Gastroesophageal sphincter (tissue), 4 donors: ENCODE data around the gene OLFML2A. TPM values are rescaled to one million over a fixed set of nuclear protein-coding genes. Genes with fewer than 3 reads are reported as not detected.

ENCODE experiments used
- ATAC-seq: fragments of 150-250 bp; one replicate; pipeline ENCODE4 v1.9.1; 2016; ENCODE audit warnings: mild to moderate bottlenecking, moderate library complexity
- H3K27ac ChIP-seq, 4 donors: fragments of 200-600 bp; sonication (generic) in 3 of 4; 1 replicate in 3 of 4; 2 replicates in 1 of 4; pipeline ENCODE4 v1.5.1; 2016 to 2019
- H3K27me3 ChIP-seq: fragments of 200-600 bp; sonication (generic); one replicate; pipeline ENCODE4 v1.5.1; 2019
- H3K36me3 ChIP-seq, 2 donors: fragments of 200-600 bp; sonication (generic); one replicate each; pipeline ENCODE4 v1.5.1; 2019; ENCODE audit warnings: control low read depth in 1 of 2
- H3K4me1 ChIP-seq, 3 donors: fragments of 200-600 bp; sonication (generic); 1 replicate in 2 of 3; 2 replicates in 1 of 3; pipeline ENCODE4 v1.5.1; 2016 to 2019; ENCODE audit warnings: control low read depth in 2 of 3
- H3K4me3 ChIP-seq, 2 donors: fragments of 200-600 bp; sonication (generic); one replicate each; pipeline ENCODE4 v1.5.1; 2019; ENCODE audit warnings: mild to moderate bottlenecking in 1 of 2, moderate library complexity in 1 of 2
- H3K9me3 ChIP-seq, 3 donors: fragments of 200-600 bp; sonication (generic); one replicate each; pipeline ENCODE4 v1.5.1; 2017 to 2019; ENCODE audit warnings: control low read depth in 2 of 3
- CTCF ChIP-seq, 4 experiments: fragments of 200-600 bp in 2 of 4; fragments of 450-650 bp in 2 of 4; sonication (generic) in 1 of 4; IDR thresholded peaks; one replicate each; pipeline ENCODE4 v1.5.1; 2017 to 2019; ENCODE audit warnings: antibody characterized with exemption in 4 of 4, mild to moderate bottlenecking in 2 of 4, moderate library complexity in 2 of 4
- EP300 ChIP-seq: sonication (generic); formaldehyde crosslinking; IDR thresholded peaks from one replicate; pipeline ENCODE4 v1.6.1; 2017; ENCODE audit warnings: antibody characterized with exemption, mild to moderate bottlenecking
- POLR2A ChIP-seq, 2 donors: fragments of 450-650 bp; IDR thresholded peaks; one replicate each; pipeline ENCODE4 v1.6.1; 2017; ENCODE audit warnings: antibody characterized with exemption in 2 of 2, mild to moderate bottlenecking in 2 of 2, moderate library complexity in 1 of 2
- POLR2AphosphoS5 ChIP-seq: sonication (generic); formaldehyde crosslinking; IDR thresholded peaks from one replicate; pipeline ENCODE4 v1.6.1; 2017; ENCODE audit warnings: antibody characterized with exemption
- WGBS, 2 donors: methylation state at CpG; one replicate each; pipeline ENCODE4 v1.1.5; 2018; ENCODE audit warnings: low coverage in 1 of 2; 5-methylcytosine and 5-hydroxymethylcytosine counted together
- total RNA-seq, 4 donors: library from RNA; depleted of rRNA; stranded (reverse); fragments of >200 nt; gene quantifications; one replicate each; pipeline ENCODE4 v1.1.0, GENCODE V29; 2016

OLFML2A gene
- total RNA-seq, 4 donors from 2014 or later: 21.7 to 85.7 (median 43.2) TPM

DNA sequence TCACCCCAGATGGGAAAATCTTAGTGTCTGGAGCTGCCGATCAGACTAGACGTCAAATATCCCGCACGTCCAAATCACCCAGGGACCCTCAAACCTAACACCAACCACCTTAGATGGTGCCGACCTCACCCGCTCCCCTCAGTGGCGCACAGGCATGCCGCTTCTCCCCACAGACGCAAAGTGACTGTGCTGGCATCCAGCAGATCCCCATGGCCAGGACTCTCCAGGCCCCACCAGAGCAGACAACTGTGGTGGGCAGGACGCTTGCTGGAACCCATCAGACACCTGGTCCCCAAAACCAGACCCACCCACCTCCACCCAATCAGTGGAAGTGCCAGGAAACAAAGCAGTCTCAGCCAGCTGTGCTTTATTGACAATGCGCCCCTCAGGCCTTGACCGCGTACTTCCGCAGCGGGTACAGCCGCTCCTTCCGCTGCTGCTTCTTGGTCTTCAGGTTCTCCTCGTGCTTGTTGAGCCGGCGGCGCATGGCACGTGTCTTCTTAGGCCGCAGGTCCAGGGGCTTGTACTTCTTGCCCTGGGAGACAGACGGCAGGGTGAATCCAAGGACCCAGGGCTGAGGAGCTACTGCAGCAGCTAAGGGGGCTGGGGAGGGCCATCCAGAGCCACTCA lies 80.7 kb downstream of the OLFML2A start:
- Histone ChIP-seq H3K4me3 (no peak overlapping the region), H3K27me3 (no peaks in the 10 kb centered on the region), H3K9me3 (no peaks in the 10 kb centered on the region), H3K36me3 (peaks cover 0 to 48% of the 10 kb centered on the region in 2 donors), H3K4me1 (peaks cover 0 to 49% (median 14%) of the 10 kb centered on the region in 3 donors), H3K27ac (no peak overlapping the region)
- TF ChIP-seq POLR2A (IDR thresholded peaks at IDR 0.05) (no peak), POLR2AphosphoS5 (no peak), EP300 (no peak), CTCF (IDR thresholded peaks at IDR 0.05) (no peak)
- ATAC-seq: no peak
- WGBS, 2 donors: no CpG with 5 or more reads among the region's 24 CpGs

DNA sequence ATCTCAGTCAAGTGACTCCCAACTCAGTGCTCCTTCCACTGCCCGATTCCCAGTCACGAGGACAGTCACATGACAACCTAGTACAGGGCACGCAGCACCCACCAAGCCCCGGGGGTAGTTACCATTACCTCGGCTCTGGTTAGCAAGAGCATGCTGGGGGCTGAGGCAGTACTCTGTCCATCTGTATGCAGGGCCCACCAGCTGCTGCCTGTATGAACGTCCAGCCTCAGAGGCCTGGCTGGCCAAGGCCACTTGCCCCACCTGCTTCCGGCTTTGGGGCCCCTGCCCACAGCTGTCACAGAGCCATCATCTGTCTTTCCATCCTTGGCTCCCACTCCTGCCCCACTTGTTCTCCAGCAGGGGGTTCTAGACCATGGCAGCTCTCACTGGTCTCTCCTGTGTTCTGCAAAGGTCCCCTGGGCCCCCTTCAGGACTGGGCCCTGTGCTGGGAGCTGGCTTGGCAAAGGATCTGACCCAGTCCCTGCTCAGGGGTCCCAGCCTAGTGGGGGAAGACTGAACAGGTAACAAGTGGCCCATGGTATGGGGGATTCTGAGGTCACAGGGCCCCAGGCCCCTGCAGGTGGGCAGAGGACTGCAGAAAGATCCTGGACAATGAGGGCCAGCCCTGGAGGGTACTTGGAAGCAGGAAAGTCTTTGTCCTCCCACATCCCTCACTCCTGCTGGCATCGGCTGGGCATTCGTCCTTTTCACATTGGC lies 81.6 kb downstream of the OLFML2A start:
- H3K36me3 ChIP-seq: peaks cover 0 to 48% of the 10 kb centered on the region in 2 donors
- no peak overlapping the region for H3K27ac ChIP-seq

DNA sequence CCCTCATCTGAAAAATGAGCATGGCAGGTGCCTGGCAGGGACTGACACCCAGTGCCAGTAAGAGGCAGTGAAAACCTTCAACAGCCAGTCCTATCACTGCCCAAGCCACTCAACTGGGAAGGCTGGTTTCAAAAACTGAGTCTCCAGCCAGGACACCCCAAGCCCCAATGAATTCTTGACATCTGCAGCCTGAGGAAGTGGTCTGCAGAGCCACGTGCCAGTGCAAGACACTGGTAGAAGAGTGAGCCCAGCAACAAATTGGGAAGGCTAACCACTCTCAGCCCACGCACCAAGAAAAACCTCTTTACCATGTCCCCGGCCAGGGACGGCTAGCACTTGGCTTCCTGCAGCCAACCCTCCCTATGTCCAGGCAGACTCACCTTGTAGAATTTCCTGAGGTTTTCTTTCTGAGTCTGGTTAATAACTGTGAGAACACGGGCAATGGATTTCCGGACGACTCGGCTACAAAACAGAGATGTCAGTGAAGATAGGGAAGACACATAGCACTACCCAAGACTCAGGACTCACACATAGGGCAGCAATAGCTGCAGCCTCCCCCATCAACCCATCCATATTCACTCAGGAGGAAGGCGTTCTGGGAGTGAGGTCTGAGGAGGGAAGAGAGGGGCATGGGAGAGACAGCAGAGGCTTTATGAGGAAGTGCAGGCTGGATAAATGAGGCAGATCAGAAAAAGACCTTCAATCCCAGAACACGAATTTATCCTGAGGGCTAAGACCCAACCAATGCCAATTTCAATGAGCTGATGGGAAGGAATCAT lies 83.1 kb downstream of the OLFML2A start:
- Histone ChIP-seq H3K36me3 (peaks cover 0 to 48% of the 10 kb centered on the region in 2 donors), H3K4me1 (peaks cover 0 to 41% (median 13%) of the 10 kb centered on the region in 3 donors), H3K4me3 (no peak overlapping the region), H3K9me3 (no peaks in the 10 kb centered on the region), H3K27ac (peak overlapping the region in 2 of 4 donors; percentile 91 to 92), H3K27me3 (no peaks in the 10 kb centered on the region)
- TF ChIP-seq EP300 (no peak), POLR2A (IDR thresholded peaks at IDR 0.05) (no peak), POLR2AphosphoS5 (no peak), CTCF (IDR thresholded peaks at IDR 0.05) (no peak)
- ATAC-seq: no peak
- WGBS, 2 donors: 33 to 63% methylated on average over 1 to 8 of the region's 10 CpGs

More for the DNA sequence above, 81.6 kb downstream of the OLFML2A start:
- Histone ChIP-seq H3K27me3 (no peaks in the 10 kb centered on the region), H3K9me3 (no peaks in the 10 kb centered on the region), H3K4me3 (no peak overlapping the region), H3K4me1 (peaks cover 0 to 45% (median 13%) of the 10 kb centered on the region in 3 donors)
- no peak for ATAC-seq
- 60% methylated on average over 1 of the region's 9 CpGs; no CpG with 5 or more reads in 1 of the 2 donors for WGBS, 2 donors
- no peak for TF ChIP-seq POLR2A (IDR thresholded peaks at IDR 0.05)
- TF ChIP-seq POLR2AphosphoS5: no peak

DNA sequence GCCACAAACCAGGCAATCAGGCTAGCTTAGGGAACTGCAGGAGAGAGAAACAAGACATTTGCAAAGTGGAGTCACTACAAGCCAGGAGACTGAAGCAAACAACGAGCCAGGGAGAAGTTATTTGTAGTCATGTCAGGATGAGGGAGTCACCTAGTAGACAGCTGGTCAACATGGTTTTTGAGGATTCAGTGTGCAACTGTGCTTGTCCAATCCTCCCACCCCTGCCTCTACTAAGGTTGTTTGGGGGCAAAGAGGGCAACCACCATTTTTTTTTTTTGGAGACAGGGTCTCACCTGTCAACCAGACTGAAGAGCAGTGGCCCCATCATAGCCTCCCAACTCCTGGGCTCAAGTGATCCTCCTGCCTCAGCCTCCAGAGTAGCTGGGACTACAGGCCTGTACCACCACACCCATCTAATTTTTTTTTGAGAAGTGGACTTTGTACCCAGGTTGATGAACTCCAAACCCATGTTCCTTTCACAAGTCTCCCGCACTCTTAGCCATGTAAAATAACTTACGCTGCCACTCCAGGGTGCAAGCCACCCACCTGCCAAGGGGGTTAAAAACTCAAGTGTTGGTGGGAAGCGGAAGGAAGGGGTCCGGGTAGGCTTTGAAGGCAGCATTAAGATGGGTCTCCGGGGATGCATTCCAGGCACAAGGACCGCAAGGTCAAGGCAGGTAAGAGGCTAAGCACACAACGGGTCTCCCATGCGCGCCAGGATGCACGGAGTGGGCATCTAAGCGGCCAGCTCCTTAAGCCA lies 83.8 kb downstream of the OLFML2A start:
- no peaks in the 10 kb centered on the region for H3K27me3 ChIP-seq
- peak overlapping the region in 3 of 4 donors; percentile 91 to 92 (median 91) for H3K27ac ChIP-seq
- H3K36me3 ChIP-seq: peaks cover 0 to 48% of the 10 kb centered on the region in 2 donors
- ATAC-seq: no peak
- H3K9me3 ChIP-seq: no peaks in the 10 kb centered on the region
- H3K4me1 ChIP-seq: peaks cover 0 to 41% (median 13%) of the 10 kb centered on the region in 3 donors
- TF ChIP-seq POLR2A (IDR thresholded peaks at IDR 0.05) (no peak), POLR2AphosphoS5 (no peak), EP300 (no peak), CTCF (IDR thresholded peaks at IDR 0.05) (no peak)
- 13 to 20% methylated on average over 3 to 5 of the region's 12 CpGs for WGBS, 2 donors
- peak overlapping the region; percentile 63 to 84 for H3K4me3 ChIP-seq
